Mesendoderm (in vitro differentiated cells): ENCODE results near the gene NBPF3.

Source experiments
- DNase-seq: peaks from one replicate; pipeline ENCODE4 v3.0.0; 2013
- H2AK5ac ChIP-seq: 2 replicates; pipeline ENCODE4 v1.6.1; 2013; ENCODE audit warnings: low read length, inconsistent platforms
- H2BK120ac ChIP-seq: 2 replicates; pipeline ENCODE4 v1.6.1; 2013; ENCODE audit warnings: low read depth, mild to moderate bottlenecking, low read length, moderate library complexity, mixed read lengths
- H2BK15ac ChIP-seq: replicated peaks from 2 replicates; pipeline ENCODE4 v1.6.1; 2013; ENCODE audit warnings: low read depth, mild to moderate bottlenecking, moderate library complexity
- H2BK5ac ChIP-seq: 2 replicates; pipeline ENCODE4 v1.6.1; 2013; ENCODE audit warnings: low read length, inconsistent platforms
- H3K18ac ChIP-seq: 2 replicates; pipeline ENCODE4 v1.6.1; 2013; ENCODE audit warnings: mild to moderate bottlenecking, low read length, mixed read lengths
- H3K23ac ChIP-seq: one replicate; pipeline ENCODE4 v1.6.1; 2013; ENCODE audit warnings: low read length
- H3K27ac ChIP-seq: 2 replicates; pipeline ENCODE4 v1.5.1; 2013; ENCODE audit warnings: low read depth, mild to moderate bottlenecking, inconsistent platforms, low read length, moderate library complexity
- H3K27me3 ChIP-seq: 2 replicates; pipeline ENCODE4 v1.6.1; 2013; ENCODE audit warnings: low read length, control low read depth, mild to moderate bottlenecking, inconsistent platforms; ENCODE audit not compliant: insufficient read depth, poor library complexity
- H3K36me3 ChIP-seq: 2 replicates; pipeline ENCODE4 v1.6.1; 2013; ENCODE audit warnings: low read length, inconsistent platforms; ENCODE audit not compliant: control insufficient read depth, insufficient read depth
- H3K4ac ChIP-seq: one replicate; pipeline ENCODE4 v1.6.1; 2013; ENCODE audit warnings: low read depth, mild to moderate bottlenecking, low read length, moderate library complexity
- H3K4me1 ChIP-seq: 2 replicates; pipeline ENCODE4 v1.6.1; 2013; ENCODE audit warnings: low read depth, low read length, inconsistent platforms; ENCODE audit not compliant: control insufficient read depth
- H3K4me2 ChIP-seq: 2 replicates; pipeline ENCODE4 v1.6.1; 2013; ENCODE audit warnings: low read length
- H3K4me3 ChIP-seq: 2 replicates; pipeline ENCODE4 v1.5.1; 2013; ENCODE audit warnings: mild to moderate bottlenecking, low read length
- H3K56ac ChIP-seq: one replicate; pipeline ENCODE4 v1.6.1; 2013; ENCODE audit warnings: low read length
- H3K79me1 ChIP-seq: 2 replicates; pipeline ENCODE4 v1.6.1; 2013; ENCODE audit warnings: low read length, inconsistent platforms
- H3K79me2 ChIP-seq: 2 replicates; pipeline ENCODE4 v1.6.1; 2013; ENCODE audit warnings: mild to moderate bottlenecking, low read length; ENCODE audit not compliant: control insufficient read depth, insufficient read depth
- H3K9ac ChIP-seq: 2 replicates; pipeline ENCODE4 v1.6.1; 2013; ENCODE audit warnings: low read length, inconsistent platforms
- H4K5ac ChIP-seq: one replicate; pipeline ENCODE4 v1.6.1; 2013; ENCODE audit warnings: low read length
- H4K8ac ChIP-seq: one replicate; pipeline ENCODE4 v1.6.1; 2013; ENCODE audit warnings: low read depth, mild to moderate bottlenecking, control low read depth, low read length, moderate library complexity
- WGBS: extraction: QIAGEN DNeasy Blood & Tissue Kit; methylation state at CpG from one replicate; pipeline ENCODE4 v1.1.7; 2013; ENCODE audit warnings: low lambda C conversion rate, missing lambda C conversion rate; ENCODE audit not compliant: insufficient coverage; ENCODE audit errors: extremely low coverage; 5-methylcytosine and 5-hydroxymethylcytosine counted together

The NBPF3 gene

DNA sequence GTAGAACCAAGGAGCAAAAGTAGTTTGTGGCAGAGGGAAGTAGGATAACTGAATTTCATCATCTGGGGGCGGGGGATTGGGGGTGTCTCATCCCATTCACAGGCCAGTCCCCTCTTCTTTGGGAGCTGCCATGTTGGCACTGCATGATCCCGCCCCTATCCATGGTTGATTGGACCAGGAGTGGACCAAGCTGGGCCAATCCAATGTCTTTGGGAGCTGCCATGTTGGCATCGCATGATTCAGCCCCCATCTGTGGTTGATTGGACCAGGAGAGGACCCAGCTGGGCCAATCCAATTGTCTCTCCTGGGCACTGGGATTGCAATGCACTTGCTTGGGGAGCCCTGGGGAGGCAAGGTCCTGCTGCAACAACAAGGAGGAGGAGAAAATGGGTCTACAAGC lies 56.9 kb downstream of the NBPF3 start:
- H2BK120ac ChIP-seq, result no peak overlapping the region
- H3K23ac ChIP-seq, result no peak overlapping the region
- H3K4me2 ChIP-seq, result no peak overlapping the region
- peak; percentile 28 for DNase-seq
- no peak overlapping the region for H2AK5ac ChIP-seq
- H3K56ac ChIP-seq, result peak overlapping the region; percentile 42
- H4K8ac ChIP-seq, result no peak overlapping the region
- no peak overlapping the region for H3K9ac ChIP-seq
- H2BK15ac ChIP-seq, result no peak overlapping the region
- H3K36me3 ChIP-seq, result no peaks in the 10 kb centered on the region
- H3K79me2 ChIP-seq, result no peaks in the 10 kb centered on the region
- H3K4ac ChIP-seq, result no peak overlapping the region
- H3K4me3 ChIP-seq, result no peak overlapping the region
- no peak overlapping the region for H3K18ac ChIP-seq
- H3K27ac ChIP-seq, result no peak overlapping the region
- H2BK5ac ChIP-seq, result no peak overlapping the region
- H3K27me3 ChIP-seq, result no peaks in the 10 kb centered on the region
- peaks cover 5% of the 10 kb centered on the region for H3K4me1 ChIP-seq
- H4K5ac ChIP-seq, result no peak overlapping the region
- no peaks in the 10 kb centered on the region for H3K79me1 ChIP-seq
- no CpG with 5 or more reads among the region's 3 CpGs for WGBS

GRCh38 chr1:21497466-21498061 lies 57.6 kb downstream of the NBPF3 start:
- no peak overlapping the region for H3K27ac ChIP-seq
- H4K5ac ChIP-seq, result no peak overlapping the region
- no peak overlapping the region for H3K4me3 ChIP-seq
- H3K56ac ChIP-seq, result peak overlapping the region; percentile 35
- peaks cover 5% of the 10 kb centered on the region for H3K4me1 ChIP-seq
- no peak overlapping the region for H2BK120ac ChIP-seq
- no peak overlapping the region for H3K9ac ChIP-seq
- DNase-seq, result peak; percentile 84
- no peak overlapping the region for H3K4ac ChIP-seq
- H4K8ac ChIP-seq, result no peak overlapping the region
- H3K4me2 ChIP-seq, result no peak overlapping the region
- H2BK15ac ChIP-seq, result no peak overlapping the region
- H2AK5ac ChIP-seq, result no peak overlapping the region
- WGBS, result no CpG with 5 or more reads among the region's 7 CpGs
- H3K36me3 ChIP-seq, result no peaks in the 10 kb centered on the region
- no peak overlapping the region for H3K18ac ChIP-seq
- H3K23ac ChIP-seq, result no peak overlapping the region
- H3K79me2 ChIP-seq, result no peaks in the 10 kb centered on the region
- H3K27me3 ChIP-seq, result no peaks in the 10 kb centered on the region
- H2BK5ac ChIP-seq, result no peak overlapping the region
- no peaks in the 10 kb centered on the region for H3K79me1 ChIP-seq

DNA sequence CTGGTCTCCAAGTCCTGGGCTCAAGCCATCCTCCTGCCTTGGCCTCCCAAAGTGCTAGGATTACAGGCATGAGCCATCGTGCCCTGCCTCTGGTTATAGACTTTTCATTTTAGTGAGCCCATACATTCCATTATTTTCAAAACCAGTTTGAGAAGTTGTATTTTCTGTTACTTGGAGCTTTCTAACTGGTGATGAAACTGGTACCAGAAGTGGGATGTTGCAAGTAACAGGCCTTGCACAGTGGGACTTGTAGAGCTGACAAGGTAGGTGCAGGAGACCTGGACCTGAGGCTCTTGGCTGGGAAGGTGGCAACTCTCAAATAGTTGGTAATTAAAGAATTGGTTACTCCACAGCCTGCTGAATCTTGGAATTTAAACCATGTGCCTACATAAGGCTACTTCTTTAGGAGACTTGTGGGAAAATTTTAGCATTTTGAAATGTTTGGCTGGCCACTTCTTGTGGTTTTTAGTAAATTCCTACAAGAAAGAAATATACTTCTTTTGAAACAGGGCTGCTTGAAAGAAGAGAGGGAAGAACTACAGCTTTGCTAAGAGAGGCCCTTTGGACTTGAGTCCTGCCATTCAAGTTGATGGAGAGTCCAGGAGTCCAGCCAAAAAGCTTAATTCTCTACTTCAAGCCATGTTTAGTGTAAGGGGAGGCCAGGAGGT lies 59.5 kb downstream of the NBPF3 start:
- Histone ChIP-seq H3K4ac (no peak overlapping the region), H3K56ac (no peak overlapping the region), H3K27ac (no peak overlapping the region), H3K4me2 (no peak overlapping the region), H3K79me2 (no peaks in the 10 kb centered on the region), H3K18ac (no peak overlapping the region), H3K27me3 (no peaks in the 10 kb centered on the region), H3K23ac (no peak overlapping the region), H3K79me1 (no peaks in the 10 kb centered on the region), H2BK15ac (no peak overlapping the region), H4K5ac (no peak overlapping the region), H4K8ac (no peak overlapping the region), H3K4me3 (no peak overlapping the region), H3K36me3 (no peaks in the 10 kb centered on the region), H3K4me1 (peaks cover 5% of the 10 kb centered on the region), H2BK120ac (no peak overlapping the region), H3K9ac (no peak overlapping the region), H2AK5ac (no peak overlapping the region), H2BK5ac (no peak overlapping the region)
- DNase-seq, result no peak
- WGBS, result no CpG with 5 or more reads among the region's 1 CpG

DNA sequence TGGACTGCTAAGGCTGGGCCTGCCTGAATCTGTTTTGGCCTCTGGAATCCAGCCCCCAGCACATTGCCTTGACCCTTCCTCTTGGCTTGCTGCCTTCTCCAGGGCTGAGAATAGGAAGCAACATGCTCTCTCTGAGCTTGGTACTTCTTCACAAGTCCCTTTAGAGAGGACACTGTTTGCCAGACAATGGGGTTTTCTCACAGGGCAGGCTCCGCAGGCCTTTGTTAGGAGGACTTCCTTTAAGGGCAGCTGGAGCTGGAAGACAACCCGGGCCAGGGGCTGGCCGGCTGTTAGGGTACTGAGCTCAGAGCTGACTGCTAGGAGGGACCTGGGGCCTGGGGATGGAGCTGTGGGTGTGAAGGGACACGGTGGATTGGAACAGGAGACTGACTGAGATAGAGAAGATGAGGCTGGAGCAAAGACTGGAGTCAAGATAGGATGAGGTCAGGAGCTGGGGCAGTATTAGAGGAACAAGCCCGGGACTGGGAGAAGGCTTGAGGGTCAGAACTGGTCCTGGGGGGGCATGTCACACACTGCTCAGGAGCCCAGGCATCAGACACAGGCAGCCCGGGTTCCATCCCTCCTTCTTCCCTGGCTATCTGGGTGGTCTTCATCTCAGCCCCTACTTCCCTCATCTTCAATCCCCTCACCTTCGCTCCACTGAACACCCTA lies 63.9 kb downstream of the NBPF3 start:
- Histone ChIP-seq H3K23ac (no peak overlapping the region), H2BK5ac (no peak overlapping the region), H3K79me2 (no peaks in the 10 kb centered on the region), H2BK15ac (no peak overlapping the region), H3K79me1 (no peaks in the 10 kb centered on the region), H3K4me2 (no peak overlapping the region), H3K4me1 (peaks cover 2% of the 10 kb centered on the region), H4K8ac (no peak overlapping the region), H3K4me3 (no peak overlapping the region), H3K4ac (no peak overlapping the region), H3K56ac (no peak overlapping the region), H3K27ac (no peak overlapping the region), H3K36me3 (no peaks in the 10 kb centered on the region), H3K27me3 (no peaks in the 10 kb centered on the region), H4K5ac (no peak overlapping the region), H3K9ac (no peak overlapping the region), H3K18ac (no peak overlapping the region), H2AK5ac (no peak overlapping the region), H2BK120ac (no peak overlapping the region)
- no CpG with 5 or more reads among the region's 7 CpGs for WGBS
- DNase-seq, result peak; percentile 18

DNA sequence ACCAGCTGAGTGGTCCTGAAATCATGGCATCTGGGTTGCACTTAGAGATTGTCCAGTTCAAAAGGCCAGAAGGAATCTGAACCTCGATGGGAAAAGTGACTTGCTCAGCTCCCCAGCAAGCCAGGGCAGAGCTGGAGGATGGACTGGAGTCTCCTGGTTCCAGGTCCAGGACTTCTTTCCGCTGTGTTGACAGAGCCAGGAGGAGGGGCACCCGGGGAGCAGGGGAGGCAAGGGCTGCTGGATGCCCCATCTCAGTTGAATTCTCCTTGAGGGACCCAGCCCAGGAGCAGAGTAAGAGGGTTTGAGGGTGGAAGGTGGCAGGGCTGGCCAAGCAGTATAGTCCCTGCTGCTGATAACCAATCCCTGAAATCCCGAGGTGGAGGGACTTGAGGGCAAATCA lies 66.9 kb downstream of the NBPF3 start:
- no peak overlapping the region for H3K27ac ChIP-seq
- no peaks in the 10 kb centered on the region for H3K27me3 ChIP-seq
- no peak overlapping the region for H3K23ac ChIP-seq
- H3K9ac ChIP-seq, result no peak overlapping the region
- no CpG with 5 or more reads among the region's 4 CpGs for WGBS
- no peak overlapping the region for H2BK120ac ChIP-seq
- peaks cover 10% of the 10 kb centered on the region for H3K4me1 ChIP-seq
- peaks cover 7% of the 10 kb centered on the region for H3K79me1 ChIP-seq
- no peak overlapping the region for H2BK15ac ChIP-seq
- H3K18ac ChIP-seq, result no peak overlapping the region
- H3K56ac ChIP-seq, result no peak overlapping the region
- no peaks in the 10 kb centered on the region for H3K36me3 ChIP-seq
- peaks cover 12% of the 10 kb centered on the region for H3K79me2 ChIP-seq
- no peak overlapping the region for H4K5ac ChIP-seq
- no peak overlapping the region for H2AK5ac ChIP-seq
- no peak for DNase-seq
- H3K4ac ChIP-seq, result no peak overlapping the region
- no peak overlapping the region for H3K4me2 ChIP-seq
- H4K8ac ChIP-seq, result no peak overlapping the region
- no peak overlapping the region for H3K4me3 ChIP-seq
- H2BK5ac ChIP-seq, result no peak overlapping the region
